Suprapubic skin (tissue), 3 donors: ENCODE results near the gene DDX52.

Experiments
- POLR2AphosphoS5 ChIP-seq, 3 donors: sonication (generic); formaldehyde crosslinking; IDR thresholded peaks; one replicate each; pipeline ENCODE4 v1.6.1; 2017; ENCODE audit warnings: antibody characterized with exemption in 3 of 3
- TF ChIP-seq, protein P1 (sequence below), 2 donors: fragments of 200-600 bp in 1 of 2; fragments of 450-650 bp in 1 of 2; sonication (generic) in 1 of 2; IDR thresholded peaks; one replicate each; pipeline ENCODE4 v1.5.1; 2016 to 2019; ENCODE audit warnings: antibody characterized with exemption in 2 of 2, mild to moderate bottlenecking in 1 of 2, moderate library complexity in 1 of 2

DNA sequence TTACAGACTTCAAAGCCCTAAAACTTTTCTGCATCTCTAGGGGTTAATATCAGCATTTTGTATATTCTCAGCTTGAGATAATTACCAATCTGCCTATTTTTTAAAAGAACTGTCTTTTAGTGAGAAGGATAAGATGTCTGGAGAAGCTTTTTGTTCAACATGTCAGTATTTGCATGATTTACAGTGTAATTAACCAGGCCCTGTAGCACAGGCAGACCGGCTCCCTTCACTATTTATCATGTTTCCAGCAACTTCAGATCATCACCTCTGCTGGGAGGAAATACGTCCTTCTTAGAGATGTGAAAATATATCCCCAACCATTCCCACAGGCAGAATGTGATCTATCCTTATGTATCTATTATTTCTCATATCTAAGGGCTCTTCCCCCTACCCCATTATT, 8.6 kb upstream of the DDX52 start:
- TF ChIP-seq, protein P1, sequence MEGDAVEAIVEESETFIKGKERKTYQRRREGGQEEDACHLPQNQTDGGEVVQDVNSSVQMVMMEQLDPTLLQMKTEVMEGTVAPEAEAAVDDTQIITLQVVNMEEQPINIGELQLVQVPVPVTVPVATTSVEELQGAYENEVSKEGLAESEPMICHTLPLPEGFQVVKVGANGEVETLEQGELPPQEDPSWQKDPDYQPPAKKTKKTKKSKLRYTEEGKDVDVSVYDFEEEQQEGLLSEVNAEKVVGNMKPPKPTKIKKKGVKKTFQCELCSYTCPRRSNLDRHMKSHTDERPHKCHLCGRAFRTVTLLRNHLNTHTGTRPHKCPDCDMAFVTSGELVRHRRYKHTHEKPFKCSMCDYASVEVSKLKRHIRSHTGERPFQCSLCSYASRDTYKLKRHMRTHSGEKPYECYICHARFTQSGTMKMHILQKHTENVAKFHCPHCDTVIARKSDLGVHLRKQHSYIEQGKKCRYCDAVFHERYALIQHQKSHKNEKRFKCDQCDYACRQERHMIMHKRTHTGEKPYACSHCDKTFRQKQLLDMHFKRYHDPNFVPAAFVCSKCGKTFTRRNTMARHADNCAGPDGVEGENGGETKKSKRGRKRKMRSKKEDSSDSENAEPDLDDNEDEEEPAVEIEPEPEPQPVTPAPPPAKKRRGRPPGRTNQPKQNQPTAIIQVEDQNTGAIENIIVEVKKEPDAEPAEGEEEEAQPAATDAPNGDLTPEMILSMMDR (IDR thresholded peaks at IDR 0.05): no peak
- no peak for TF ChIP-seq POLR2AphosphoS5 (IDR thresholded peaks at IDR 0.05)
